SK-N-SH (cell line): Measurements from ENCODE around the gene WDR7. TPM values are rescaled to one million over a fixed set of nuclear protein-coding genes. Genes with fewer than 3 reads are reported as not detected.

ENCODE experiments used
- CTCF ChIA-PET: fragments of 300-600, 350-600 bp; formaldehyde crosslinking; extraction: SDS; loops from one replicate; lab custom pipeline; 2021; lab: Yijun Ruan, JAX
- POLR2A ChIA-PET: fragments of 350-600 bp; sonication (Branson Sonifier 250); formaldehyde crosslinking; extraction: SDS; loops from one replicate; lab custom pipeline; 2020; ENCODE audit warnings: antibody characterized with exemption, inconsistent platforms; lab: Yijun Ruan, JAX
- DNase-seq: peaks from one replicate; pipeline ENCODE4 v3.0.0; 2012
- H2AFZ ChIP-seq: fragments of 200-600 bp; sonication (generic); 2 replicates; pipeline ENCODE4 v1.8.1; 2016; ENCODE audit warnings: antibody characterized with exemption, mild to moderate bottlenecking, low read depth
- H3F3A ChIP-seq: fragments of 200-600 bp; sonication (generic); replicated peaks from 2 replicates; pipeline ENCODE3; 2016; ENCODE audit warnings: antibody characterized with exemption, mild to moderate bottlenecking; ENCODE audit not compliant: insufficient read depth
- H3K27ac ChIP-seq, 2 experiments: fragments of 200-500 bp in 1 of 2; fragments of 200-600 bp in 1 of 2; sonication (Bioruptor generic) in 1 of 2; sonication (generic), shearing (Covaris generic) in 1 of 2; 2 replicates each; pipeline versions ENCODE4 v1.5.1 to v1.6.1; 2014 to 2016; ENCODE audit warnings: low read depth in 2 of 2, inconsistent platforms in 1 of 2, low read length in 1 of 2, mild to moderate bottlenecking in 1 of 2, mixed read lengths in 1 of 2
- H3K27me3 ChIP-seq: fragments of 200-600 bp; sonication (generic), shearing (Covaris generic); 2 replicates; pipeline ENCODE4 v1.6.1; 2016; ENCODE audit warnings: mixed run types; ENCODE audit not compliant: insufficient read depth
- H3K36me3 ChIP-seq, 2 experiments: fragments of 200-500 bp in 1 of 2; fragments of 200-600 bp in 1 of 2; sonication (Bioruptor generic) in 1 of 2; sonication (generic) in 1 of 2; replicated peaks in 1 of 2; 2 replicates each; pipeline versions ENCODE3 to v1.5.1; 2014 to 2016; ENCODE audit warnings: low read length in 1 of 2, mild to moderate bottlenecking in 1 of 2; ENCODE audit not compliant: insufficient read depth in 2 of 2, control insufficient read depth in 1 of 2
- H3K4me1 ChIP-seq, 2 experiments: fragments of 200-500 bp in 1 of 2; fragments of 200-600 bp in 1 of 2; sonication (Bioruptor generic) in 1 of 2; sonication (generic), shearing (Covaris generic) in 1 of 2; 2 replicates each; pipeline versions ENCODE4 v1.5.1 to v1.6.1; 2014 to 2016; ENCODE audit warnings: low read depth in 1 of 2, low read length in 1 of 2, mixed run types in 1 of 2; ENCODE audit not compliant: insufficient read depth in 2 of 2, control insufficient read depth in 1 of 2
- H3K4me2 ChIP-seq: fragments of 200-600 bp; sonication (generic), shearing (Covaris generic); 2 replicates; pipeline ENCODE4 v1.6.1; 2017; ENCODE audit warnings: mixed run types
- H3K4me3 ChIP-seq, 2 experiments: fragments of 200-500 bp in 1 of 2; fragments of 200-600 bp in 1 of 2; sonication (Bioruptor generic) in 1 of 2; sonication (generic), shearing (Covaris generic) in 1 of 2; 2 replicates each; pipeline versions ENCODE4 v1.5.1 to v1.8.1; 2014 to 2016; ENCODE audit warnings: low read depth in 2 of 2, inconsistent platforms in 1 of 2, low read length in 1 of 2, mild to moderate bottlenecking in 1 of 2, mixed read lengths in 1 of 2, moderate library complexity in 1 of 2
- H3K79me2 ChIP-seq: fragments of 200-600 bp; sonication (generic); 2 replicates; pipeline ENCODE4 v1.8.1; 2017; ENCODE audit warnings: mild to moderate bottlenecking; ENCODE audit not compliant: insufficient read depth
- H3K9ac ChIP-seq: fragments of 200-600 bp; sonication (generic); 2 replicates; pipeline ENCODE4 v1.6.1; 2017; ENCODE audit warnings: mixed run types
- H3K9me2 ChIP-seq: fragments of 200-600 bp; sonication (generic); 2 replicates; pipeline ENCODE4 v1.6.1; 2017; ENCODE audit warnings: mixed run types
- H3K9me3 ChIP-seq: fragments of 200-600 bp; sonication (generic); 2 replicates; pipeline ENCODE4 v1.6.1; 2017; ENCODE audit warnings: mixed run types, mild to moderate bottlenecking, moderate library complexity
- H4K20me1 ChIP-seq: fragments of 200-600 bp; sonication (generic); 2 replicates; pipeline ENCODE4 v1.6.1; 2017; ENCODE audit warnings: mild to moderate bottlenecking, mixed run types; ENCODE audit not compliant: insufficient read depth
- CHD2 ChIP-seq: fragments of 150-350 bp; IDR thresholded peaks from 2 replicates; pipeline ENCODE4 v1.6.1; 2018; ENCODE audit warnings: low read length; ENCODE audit not compliant: partially characterized antibody
- ELF1 ChIP-seq: IDR thresholded peaks from 2 replicates; pipeline ENCODE4 v1.4.0; 2012
- EP300 ChIP-seq, 2 experiments: IDR thresholded peaks; 2 replicates each; pipeline versions ENCODE4 v1.4.0 to v1.6.1; 2012; ENCODE audit warnings: borderline replicate concordance in 1 of 2, low read depth in 1 of 2, low read length in 1 of 2
- FOSL2 ChIP-seq: IDR thresholded peaks from 2 replicates; pipeline ENCODE4 v1.4.0; 2012; ENCODE audit warnings: low read depth, mild to moderate bottlenecking, moderate library complexity, borderline replicate concordance
- FOXJ3 ChIP-seq: sonication (generic); formaldehyde crosslinking; IDR thresholded peaks from 2 replicates; pipeline ENCODE4 v1.5.1; 2020; ENCODE audit warnings: mild to moderate bottlenecking, missing genetic modification reagents
- GABPA ChIP-seq: IDR thresholded peaks from 2 replicates; pipeline ENCODE4 v1.4.0; 2012; ENCODE audit warnings: low read depth, mild to moderate bottlenecking
- GATA2 ChIP-seq: sonication (generic); formaldehyde crosslinking; IDR thresholded peaks from 2 replicates; pipeline ENCODE4 v1.5.0; 2020; ENCODE audit warnings: mild to moderate bottlenecking, missing genetic modification reagents
- JUND ChIP-seq: IDR thresholded peaks from 2 replicates; pipeline ENCODE4 v1.4.0; 2012
- NRF1 ChIP-seq: IDR thresholded peaks from 2 replicates; pipeline ENCODE4 v1.6.1; 2012; ENCODE audit warnings: low read depth, mild to moderate bottlenecking, low read length
- POLR2AphosphoS5 ChIP-seq: IDR thresholded peaks from 2 replicates; pipeline ENCODE4 v1.6.1; 2012; ENCODE audit warnings: low read depth, low read length
- RAD21 ChIP-seq: IDR thresholded peaks from 2 replicates; pipeline ENCODE4 v1.6.1; 2012; ENCODE audit warnings: mild to moderate bottlenecking, low read length
- RFX5 ChIP-seq: IDR thresholded peaks from 2 replicates; pipeline ENCODE4 v1.6.1; 2012; ENCODE audit warnings: mild to moderate bottlenecking, improper control_type of control experiment, low read length
- RXRA ChIP-seq: IDR thresholded peaks from 2 replicates; pipeline ENCODE4 v1.4.0; 2012; ENCODE audit warnings: low read depth, mild to moderate bottlenecking, borderline replicate concordance
- SIN3A ChIP-seq: IDR thresholded peaks from 2 replicates; pipeline ENCODE4 v1.6.1; 2012; ENCODE audit warnings: low read depth, mild to moderate bottlenecking, low read length, moderate library complexity, borderline replicate concordance
- SMC3 ChIP-seq: IDR thresholded peaks from 2 replicates; pipeline ENCODE4 v1.6.1; 2012; ENCODE audit warnings: low read depth, low read length, improper control_type of control experiment
- TAF1 ChIP-seq: IDR thresholded peaks from 2 replicates; pipeline ENCODE4 v1.6.1; 2012; ENCODE audit warnings: low read depth, mild to moderate bottlenecking, low read length, moderate library complexity, borderline replicate concordance
- TCF12 ChIP-seq: IDR thresholded peaks from 2 replicates; pipeline ENCODE4 v1.4.0; 2012
- YY1 ChIP-seq: IDR thresholded peaks from 2 replicates; pipeline ENCODE4 v1.4.0; 2012; ENCODE audit warnings: low read depth, mild to moderate bottlenecking
- WGBS: methylation state at CpG from one replicate; pipeline ENCODE4 v1.1.6; 2017; ENCODE audit warnings: low lambda C conversion rate; 5-methylcytosine and 5-hydroxymethylcytosine counted together
- polyA plus RNA-seq, 3 experiments: library from polyadenylated mRNA; depleted of rRNA; stranded (reverse); fragments of >200 nt; gene quantifications; 2 replicates each; pipeline ENCODE4 v1.2.3, GENCODE V29; 2012
- TF ChIP-seq, protein P1 (sequence below): IDR thresholded peaks from 2 replicates; pipeline ENCODE4 v1.4.0; 2012; ENCODE audit warnings: low read depth
- TF ChIP-seq, protein P2 (sequence below): fragments of 150-350 bp; IDR thresholded peaks from 2 replicates; pipeline ENCODE4 v1.6.1; 2016; ENCODE audit warnings: mild to moderate bottlenecking, low read depth, low read length
- TF ChIP-seq, protein P3 (sequence below): IDR thresholded peaks from 2 replicates; pipeline ENCODE4 v1.4.0; 2012; ENCODE audit warnings: low read depth, borderline replicate concordance
- TF ChIP-seq, protein P4 (sequence below): IDR thresholded peaks from 2 replicates; pipeline ENCODE4 v1.6.1; 2012; ENCODE audit warnings: mild to moderate bottlenecking, low read depth, low read length, moderate library complexity

Gene WDR7
- polyA plus RNA-seq, 1 of the 3 experiments (the other 2 are of a cell fraction) = 4.1 TPM

DNA sequence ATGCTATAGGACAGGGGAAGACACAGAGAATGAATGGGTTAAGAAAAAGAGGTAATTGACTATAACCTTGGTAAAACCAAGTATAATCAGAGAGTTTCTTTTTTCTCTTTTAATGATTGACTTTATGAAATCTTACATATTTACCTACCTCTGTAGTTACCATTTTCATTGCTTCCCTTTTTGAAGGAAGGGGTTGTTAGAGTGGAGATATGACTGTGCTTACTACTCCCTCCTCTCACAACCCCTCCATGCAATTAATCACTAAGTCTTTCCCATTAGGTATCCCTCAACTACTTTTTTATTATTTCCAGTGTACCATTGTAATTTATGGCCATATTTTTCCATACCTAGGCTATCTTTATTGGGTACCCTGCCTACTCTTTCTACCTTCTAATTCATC lies 71.4 kb downstream of the WDR7 start:
- Histone ChIP-seq H3K79me2 (no peaks in the 10 kb centered on the region), H3K4me1 (no peaks in the 10 kb centered on the region; a peak in 1 of 4 replicates), H3K9me2 (no peaks in the 10 kb centered on the region), H3K27me3 (no peaks in the 10 kb centered on the region), H3K4me3 (no peak overlapping the region), H3K9ac (no peak overlapping the region), H2AFZ (no peak overlapping the region), H3F3A (no peaks in the 10 kb centered on the region), H3K36me3 (peaks cover 4% of the 10 kb centered on the region in 2 experiments), H3K4me2 (no peak overlapping the region), H4K20me1 (no peaks in the 10 kb centered on the region), H3K27ac (no peak overlapping the region), H3K9me3 (no peaks in the 10 kb centered on the region)
- TF ChIP-seq POLR2AphosphoS5 (no peak), NRF1 (no peak), RAD21 (no peak), GATA2 (CRISPR knock-in tag) (no peak), SIN3A (no peak), GABPA (no peak), JUND (no peak), RFX5 (no peak), TAF1 (no peak), TCF12 (no peak), FOSL2 (no peak), FOXJ3 (no peak), CHD2 (no peak), SMC3 (no peak)
- TF ChIP-seq, protein P1, sequence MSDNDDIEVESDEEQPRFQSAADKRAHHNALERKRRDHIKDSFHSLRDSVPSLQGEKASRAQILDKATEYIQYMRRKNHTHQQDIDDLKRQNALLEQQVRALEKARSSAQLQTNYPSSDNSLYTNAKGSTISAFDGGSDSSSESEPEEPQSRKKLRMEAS = no peak
- TF ChIP-seq, protein P2, sequence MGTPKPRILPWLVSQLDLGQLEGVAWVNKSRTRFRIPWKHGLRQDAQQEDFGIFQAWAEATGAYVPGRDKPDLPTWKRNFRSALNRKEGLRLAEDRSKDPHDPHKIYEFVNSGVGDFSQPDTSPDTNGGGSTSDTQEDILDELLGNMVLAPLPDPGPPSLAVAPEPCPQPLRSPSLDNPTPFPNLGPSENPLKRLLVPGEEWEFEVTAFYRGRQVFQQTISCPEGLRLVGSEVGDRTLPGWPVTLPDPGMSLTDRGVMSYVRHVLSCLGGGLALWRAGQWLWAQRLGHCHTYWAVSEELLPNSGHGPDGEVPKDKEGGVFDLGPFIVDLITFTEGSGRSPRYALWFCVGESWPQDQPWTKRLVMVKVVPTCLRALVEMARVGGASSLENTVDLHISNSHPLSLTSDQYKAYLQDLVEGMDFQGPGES = no peak
- TF ChIP-seq, protein P3, sequence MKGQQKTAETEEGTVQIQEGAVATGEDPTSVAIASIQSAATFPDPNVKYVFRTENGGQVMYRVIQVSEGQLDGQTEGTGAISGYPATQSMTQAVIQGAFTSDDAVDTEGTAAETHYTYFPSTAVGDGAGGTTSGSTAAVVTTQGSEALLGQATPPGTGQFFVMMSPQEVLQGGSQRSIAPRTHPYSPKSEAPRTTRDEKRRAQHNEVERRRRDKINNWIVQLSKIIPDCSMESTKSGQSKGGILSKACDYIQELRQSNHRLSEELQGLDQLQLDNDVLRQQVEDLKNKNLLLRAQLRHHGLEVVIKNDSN = no peak
- ChIA-PET POLR2A (no interaction called here), CTCF (no interaction called here)
- DNase-seq = no peak

DNA sequence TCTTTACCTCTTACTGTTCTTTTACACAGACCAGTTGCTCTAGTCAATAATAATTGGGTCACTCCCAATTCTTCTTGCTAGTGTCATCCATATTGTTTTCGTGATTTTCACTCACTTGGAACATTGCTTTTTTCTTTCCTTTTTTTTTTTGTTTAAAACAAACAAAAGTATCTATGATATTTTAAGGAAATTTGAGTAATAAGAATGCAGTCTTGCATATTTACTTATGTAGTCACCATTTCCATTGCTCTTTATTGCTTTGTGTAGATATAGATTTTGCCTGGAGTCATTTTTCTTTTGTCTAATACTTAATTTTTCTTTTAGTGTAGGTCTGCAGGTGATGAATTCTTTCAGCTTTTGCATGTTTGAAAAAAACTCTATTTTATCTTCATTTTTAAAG lies 71.9 kb downstream of the WDR7 start:
- ChIA-PET POLR2A (no interaction called here), CTCF (interaction anchor here (2.0 kb wide), 1 partner anchor 20 kb away, joined by 4 read pairs; no protein-coding TSS in a partner anchor)
- Histone ChIP-seq H3K9me3 (no peaks in the 10 kb centered on the region), H3K9ac (no peak overlapping the region), H3K36me3 (peaks cover 3 to 4% of the 10 kb centered on the region in 2 experiments), H3F3A (no peaks in the 10 kb centered on the region), H3K4me2 (no peak overlapping the region), H4K20me1 (no peaks in the 10 kb centered on the region), H3K27ac (no peak overlapping the region), H3K4me3 (no peak overlapping the region), H3K4me1 (no peaks in the 10 kb centered on the region; a peak in 2 of 4 replicates), H3K27me3 (no peaks in the 10 kb centered on the region), H2AFZ (no peak overlapping the region), H3K79me2 (no peaks in the 10 kb centered on the region)
- 92% methylated on average over 1 of the region's 1 CpG for WGBS
- no peak for DNase-seq
- no peak for TF ChIP-seq ELF1
- TF ChIP-seq EP300 (IDR thresholded peaks at IDR 0.05; ENCODE audit: borderline replicate concordance in 1 of 2, low read depth in 1 of 2, low read length in 1 of 2) = no peak
- no peak for TF ChIP-seq YY1
- TF ChIP-seq, protein P4, sequence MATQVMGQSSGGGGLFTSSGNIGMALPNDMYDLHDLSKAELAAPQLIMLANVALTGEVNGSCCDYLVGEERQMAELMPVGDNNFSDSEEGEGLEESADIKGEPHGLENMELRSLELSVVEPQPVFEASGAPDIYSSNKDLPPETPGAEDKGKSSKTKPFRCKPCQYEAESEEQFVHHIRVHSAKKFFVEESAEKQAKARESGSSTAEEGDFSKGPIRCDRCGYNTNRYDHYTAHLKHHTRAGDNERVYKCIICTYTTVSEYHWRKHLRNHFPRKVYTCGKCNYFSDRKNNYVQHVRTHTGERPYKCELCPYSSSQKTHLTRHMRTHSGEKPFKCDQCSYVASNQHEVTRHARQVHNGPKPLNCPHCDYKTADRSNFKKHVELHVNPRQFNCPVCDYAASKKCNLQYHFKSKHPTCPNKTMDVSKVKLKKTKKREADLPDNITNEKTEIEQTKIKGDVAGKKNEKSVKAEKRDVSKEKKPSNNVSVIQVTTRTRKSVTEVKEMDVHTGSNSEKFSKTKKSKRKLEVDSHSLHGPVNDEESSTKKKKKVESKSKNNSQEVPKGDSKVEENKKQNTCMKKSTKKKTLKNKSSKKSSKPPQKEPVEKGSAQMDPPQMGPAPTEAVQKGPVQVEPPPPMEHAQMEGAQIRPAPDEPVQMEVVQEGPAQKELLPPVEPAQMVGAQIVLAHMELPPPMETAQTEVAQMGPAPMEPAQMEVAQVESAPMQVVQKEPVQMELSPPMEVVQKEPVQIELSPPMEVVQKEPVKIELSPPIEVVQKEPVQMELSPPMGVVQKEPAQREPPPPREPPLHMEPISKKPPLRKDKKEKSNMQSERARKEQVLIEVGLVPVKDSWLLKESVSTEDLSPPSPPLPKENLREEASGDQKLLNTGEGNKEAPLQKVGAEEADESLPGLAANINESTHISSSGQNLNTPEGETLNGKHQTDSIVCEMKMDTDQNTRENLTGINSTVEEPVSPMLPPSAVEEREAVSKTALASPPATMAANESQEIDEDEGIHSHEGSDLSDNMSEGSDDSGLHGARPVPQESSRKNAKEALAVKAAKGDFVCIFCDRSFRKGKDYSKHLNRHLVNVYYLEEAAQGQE = no peak
- no peak for TF ChIP-seq JUND
- no peak for TF ChIP-seq GABPA
- TF ChIP-seq, protein P2 = no peak
- TF ChIP-seq RXRA = no peak
- TF ChIP-seq RFX5 = no peak
- TF ChIP-seq, all 33 proteins: peak for 0
- no peaks in the 10 kb centered on the region for H3K9me2 ChIP-seq
